T-helper 17 cell (primary cell): ENCODE data around the gene ABHD2. TPM values are rescaled to one million over a fixed set of nuclear protein-coding genes. Genes with fewer than 3 reads are reported as not detected.
"Not testable (repeated sequence)": the region's sequence is repeated elsewhere in the genome, so short reads cannot be mapped to it uniquely, and the experiment has no call there.

ENCODE experiments used
- ATAC-seq: fragments of 150-1000 bp; cut with Tn5 transposase; 2 replicates; pipeline ENCODE4 v1.10.0; 2021; ENCODE audit warnings: mild to moderate bottlenecking, moderate library complexity
- DNase-seq, 3 donors: peaks; one replicate each; pipeline versions ENCODE4 v3.0.0 to v3.0.0-alpha.2; 2020 to 2021
- H3K9me3 ChIP-seq: one replicate; pipeline ENCODE4 v1.7.0; 2013; ENCODE audit warnings: low read length, mild to moderate bottlenecking; ENCODE audit not compliant: control insufficient read depth, poor library complexity, severe bottlenecking
- H3K27ac Mint-ChIP-seq: one replicate; pipeline ENCODE4 v1.8.0; 2022; ENCODE audit warnings: mild to moderate bottlenecking, moderate library complexity, mixed read lengths
- H3K27me3 Mint-ChIP-seq: one replicate; pipeline ENCODE4 v1.8.0; 2022; ENCODE audit warnings: mixed read lengths
- H3K36me3 Mint-ChIP-seq: one replicate; pipeline ENCODE4 v1.8.0; 2022; ENCODE audit warnings: low read depth, mixed read lengths
- H3K4me1 Mint-ChIP-seq: one replicate; pipeline ENCODE4 v1.8.0; 2022; ENCODE audit warnings: mild to moderate bottlenecking, mixed read lengths
- H3K4me3 Mint-ChIP-seq: one replicate; pipeline ENCODE4 v1.8.0; 2022; ENCODE audit warnings: mild to moderate bottlenecking, moderate library complexity, mixed read lengths
- total RNA-seq, 4 donors: library from RNA in 2 of 4; stranded (reverse) in 2 of 4; gene quantifications; one replicate each; pipeline ENCODE4 v1.2.3 and lab custom pipeline; 2022 to 2026

ABHD2 gene
- total RNA-seq, 2 donors from 2014 or later: 55.6 to 58.2 TPM

DNA sequence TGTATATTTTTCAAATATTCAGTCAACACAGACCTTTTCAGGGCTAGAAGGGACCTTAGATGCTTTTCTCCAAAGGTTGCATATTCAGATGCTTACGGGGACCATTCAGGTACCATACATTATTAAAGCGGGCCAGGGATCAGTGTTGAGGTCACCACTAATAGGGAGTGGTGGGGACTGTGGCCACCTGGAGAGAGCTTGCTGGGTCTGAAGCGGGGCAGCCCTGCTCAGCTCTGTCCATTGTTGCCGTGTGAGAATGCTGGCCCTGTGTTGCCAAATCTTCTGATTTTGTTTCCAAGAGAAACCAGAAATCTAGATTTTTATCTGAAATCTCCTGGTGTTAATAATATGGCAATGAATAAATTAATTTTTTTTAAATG is 23.7 kb downstream of the ABHD2 start:
- H3K9me3 ChIP-seq: no peaks in the 10 kb centered on the region
- H3K4me3 Mint-ChIP-seq: no peak overlapping the region
- H3K27me3 Mint-ChIP-seq: no peaks in the 10 kb centered on the region
- peaks cover 24% of the 10 kb centered on the region for H3K4me1 Mint-ChIP-seq
- ATAC-seq (no peak), DNase-seq (no peak)
- H3K27ac Mint-ChIP-seq: peak overlapping the region; percentile 56
- H3K36me3 Mint-ChIP-seq: peaks cover 4% of the 10 kb centered on the region

DNA sequence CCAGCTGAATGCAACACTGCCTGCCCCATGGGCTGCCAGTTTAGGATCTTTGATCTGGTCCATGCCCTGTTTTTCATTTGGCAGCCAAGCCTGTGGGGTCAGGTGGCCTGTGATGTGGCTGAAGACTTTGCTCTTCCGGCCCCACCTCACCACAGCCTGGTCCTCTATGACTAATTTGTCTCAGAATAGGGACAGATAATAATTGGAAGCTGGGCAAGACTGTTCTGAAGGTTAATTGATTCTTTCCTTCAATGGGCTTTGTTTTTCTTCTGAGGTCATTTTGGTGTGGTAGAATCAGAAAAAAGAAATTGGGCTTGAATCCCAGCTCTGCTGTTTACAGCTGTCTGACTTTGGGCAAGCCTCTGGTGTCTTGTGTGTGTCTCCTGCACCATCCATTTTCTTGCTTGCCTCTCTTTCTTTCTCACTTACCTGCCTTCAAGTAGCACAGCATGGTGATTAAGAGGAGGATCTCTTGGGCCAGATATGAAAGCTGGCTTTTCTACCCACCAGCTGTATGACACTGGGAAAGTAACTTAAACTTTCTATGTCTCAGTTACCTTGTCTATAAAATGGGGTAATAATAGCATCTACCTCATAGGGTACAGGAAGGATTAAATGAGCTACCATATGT is 24.2 kb downstream of the ABHD2 start:
- no peak for ATAC-seq
- Mint-ChIP-seq H3K4me1 (peaks cover 21% of the 10 kb centered on the region), H3K4me3 (peak overlapping the region; percentile 15), H3K27me3 (no peaks in the 10 kb centered on the region), H3K36me3 (peaks cover 2% of the 10 kb centered on the region), H3K27ac (peak overlapping the region; percentile 56)
- H3K9me3 ChIP-seq: no peaks in the 10 kb centered on the region
- DNase-seq: no peak

DNA sequence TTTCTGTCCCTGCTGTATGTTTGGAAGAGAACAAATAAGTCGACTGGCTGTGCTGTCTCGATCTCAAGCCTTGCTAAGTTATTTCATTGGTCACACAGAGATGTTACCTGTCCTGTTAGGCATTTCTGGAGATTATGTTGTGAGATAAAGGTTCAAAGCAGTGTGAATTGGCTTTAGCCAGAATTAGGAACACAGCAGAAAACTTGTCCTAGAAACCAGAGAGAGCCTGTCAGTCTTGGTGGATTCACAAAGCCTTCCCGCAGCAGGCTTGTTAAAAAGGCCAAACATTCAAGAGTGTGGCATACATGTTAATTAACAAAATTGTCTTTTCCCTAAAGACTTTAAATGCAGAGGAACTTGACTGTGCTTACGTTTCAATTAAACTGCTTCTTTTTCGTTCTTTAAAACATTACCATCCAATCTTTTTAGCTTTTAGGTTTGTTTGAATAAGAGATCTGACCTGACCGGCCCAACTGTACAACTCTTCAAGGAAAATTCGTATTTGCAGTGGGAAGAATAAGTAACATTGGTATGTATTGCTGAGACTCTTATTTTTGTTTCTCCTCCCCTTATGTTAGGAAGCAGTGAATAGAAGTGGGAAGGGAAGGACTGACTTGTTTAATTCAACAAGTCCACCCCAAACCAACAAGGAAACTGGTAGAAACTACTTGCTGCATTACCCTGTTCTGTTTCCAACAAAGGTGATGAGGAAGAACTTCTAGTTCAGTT is 25.2 kb downstream of the ABHD2 start:
- Mint-ChIP-seq H3K4me3 (no peak overlapping the region), H3K27ac (peak overlapping the region; percentile 56), H3K27me3 (no peaks in the 10 kb centered on the region), H3K36me3 (peaks cover 4% of the 10 kb centered on the region), H3K4me1 (peaks cover 24% of the 10 kb centered on the region)
- ATAC-seq (no peak), DNase-seq (no peak)
- H3K9me3 ChIP-seq: no peaks in the 10 kb centered on the region

DNA sequence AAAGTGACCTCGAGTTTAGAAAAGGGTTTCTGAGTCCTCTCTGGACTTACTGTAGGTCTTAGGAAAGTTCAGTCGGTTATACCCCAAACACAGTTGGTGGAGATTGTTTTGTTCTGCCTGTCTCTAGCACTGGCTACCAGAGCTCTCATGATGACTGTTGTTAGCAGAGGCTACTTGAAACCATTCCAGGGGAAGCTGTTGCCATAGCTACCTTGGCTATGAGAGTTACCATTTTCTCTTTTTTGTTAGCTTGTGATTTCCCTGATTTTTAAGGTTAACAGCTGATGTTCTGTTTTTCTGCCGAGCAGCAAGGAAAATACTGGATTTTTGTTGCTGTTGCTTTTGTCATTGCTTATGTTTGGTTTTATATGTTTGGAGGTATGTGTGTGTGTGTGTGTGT is 26.7 kb downstream of the ABHD2 start:
- Mint-ChIP-seq H3K36me3 (peaks cover 4% of the 10 kb centered on the region), H3K4me1 (peaks cover 24% of the 10 kb centered on the region), H3K27ac (no peak overlapping the region), H3K27me3 (no peaks in the 10 kb centered on the region), H3K4me3 (no peak overlapping the region)
- ATAC-seq (no peak), DNase-seq (no peak)
- no peaks in the 10 kb centered on the region for H3K9me3 ChIP-seq

DNA sequence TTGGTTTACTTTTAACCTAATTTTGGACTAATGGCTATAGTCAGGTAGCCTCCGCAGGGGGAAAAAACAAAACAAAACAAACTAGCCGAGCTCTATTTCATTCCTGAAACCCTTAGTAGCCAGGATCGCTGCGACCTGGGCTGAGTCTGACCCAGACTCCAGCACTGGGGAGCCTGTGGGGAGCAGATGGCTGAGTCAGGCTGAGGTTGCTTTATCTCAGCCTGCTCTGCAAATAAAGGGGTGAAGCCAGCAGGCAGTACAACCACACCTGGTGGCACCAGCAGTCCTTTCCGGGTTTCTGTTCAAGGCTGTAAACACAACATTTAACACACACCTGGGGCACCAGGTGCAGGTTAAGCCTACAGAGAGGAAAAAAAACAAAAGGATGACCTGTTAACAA is 27.3 kb downstream of the ABHD2 start:
- ATAC-seq: no peak
- no peak overlapping the region for H3K27ac Mint-ChIP-seq

DNA sequence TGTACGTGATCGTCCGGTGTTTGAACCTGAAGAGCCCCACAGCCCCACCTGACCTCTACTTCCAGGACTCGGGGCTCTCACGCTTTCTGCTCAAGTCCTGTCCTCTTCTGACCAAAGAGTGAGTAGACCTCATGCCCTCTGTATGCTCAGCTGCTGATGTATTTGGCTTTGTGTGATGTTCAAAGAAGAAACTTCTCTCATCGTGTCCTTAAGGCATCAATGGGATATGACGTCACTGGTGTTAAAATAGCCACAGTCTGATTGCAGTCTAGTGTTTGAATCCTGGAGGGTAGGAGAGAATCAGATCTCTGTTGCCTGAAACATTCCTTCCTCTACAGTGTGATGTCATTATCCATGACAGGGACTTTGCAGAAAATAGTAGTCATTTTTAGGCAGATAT is 28.1 kb downstream of the ABHD2 start:
- Mint-ChIP-seq H3K4me3 (no peak overlapping the region), H3K27ac (no peak overlapping the region), H3K36me3 (peaks cover 4% of the 10 kb centered on the region), H3K4me1 (peaks cover 23% of the 10 kb centered on the region), H3K27me3 (no peaks in the 10 kb centered on the region)
- H3K9me3 ChIP-seq: no peaks in the 10 kb centered on the region
- ATAC-seq (no peak), DNase-seq (no peak)

More for the DNA sequence above, 27.3 kb downstream of the ABHD2 start:
- Mint-ChIP-seq H3K4me3 (no peak overlapping the region), H3K4me1 (peaks cover 22% of the 10 kb centered on the region), H3K36me3 (peaks cover 4% of the 10 kb centered on the region), H3K27me3 (no peaks in the 10 kb centered on the region)
- no peak for DNase-seq
- no peaks in the 10 kb centered on the region for H3K9me3 ChIP-seq

DNA sequence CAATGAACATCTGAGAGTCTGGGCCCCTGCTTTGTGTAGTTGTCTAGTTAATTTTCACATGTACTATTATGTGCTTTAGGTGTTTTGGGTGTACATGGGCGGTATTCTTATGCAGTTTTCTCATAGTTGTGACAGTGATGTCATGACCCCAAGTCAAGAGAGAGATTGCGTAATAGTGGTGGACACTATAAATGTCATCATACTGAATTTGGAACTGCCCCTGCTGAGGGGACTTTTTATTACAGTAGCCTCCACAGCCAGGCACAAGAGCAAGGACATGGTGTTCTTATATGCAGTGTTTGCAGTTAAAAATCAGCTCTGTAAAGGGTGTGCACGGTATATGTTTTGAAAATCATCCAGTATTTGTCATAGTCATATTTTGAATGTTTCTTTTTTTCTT is 29.5 kb downstream of the ABHD2 start:
- no peak for ATAC-seq
- DNase-seq: no peak

DNA sequence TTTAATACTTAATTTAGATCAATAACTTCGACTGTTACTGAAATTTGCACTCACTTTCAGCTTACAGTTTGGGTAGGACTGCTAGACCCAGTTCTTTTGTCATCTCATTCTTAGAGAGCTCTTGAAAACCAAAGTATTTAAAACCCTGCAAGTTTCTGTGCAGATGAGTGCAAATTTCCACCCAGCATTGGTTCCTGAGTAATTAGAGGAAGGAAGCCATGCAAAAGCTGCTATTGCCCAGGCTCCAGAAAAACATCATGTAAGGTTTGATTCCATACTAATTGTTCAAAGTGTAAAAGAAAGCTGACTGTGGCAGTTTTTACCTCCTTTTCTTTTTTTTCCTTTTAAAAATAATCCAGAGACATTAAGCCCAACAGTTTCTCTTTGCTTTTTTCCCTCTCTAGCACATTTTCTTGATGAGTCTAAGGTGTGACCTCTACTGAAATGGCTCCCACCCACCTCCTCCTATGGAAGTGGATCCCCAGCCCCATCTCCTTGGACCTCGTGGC is 30.3 kb downstream of the ABHD2 start:
- Mint-ChIP-seq H3K4me1 (peaks cover 13% of the 10 kb centered on the region), H3K27ac (no peak overlapping the region), H3K4me3 (no peak overlapping the region)

More for the DNA sequence above, 29.5 kb downstream of the ABHD2 start:
- Mint-ChIP-seq H3K27me3 (no peaks in the 10 kb centered on the region), H3K4me3 (no peak overlapping the region), H3K4me1 (peaks cover 17% of the 10 kb centered on the region), H3K27ac (peak overlapping the region; percentile 85), H3K36me3 (peaks cover 6% of the 10 kb centered on the region)
- no peaks in the 10 kb centered on the region for H3K9me3 ChIP-seq

DNA sequence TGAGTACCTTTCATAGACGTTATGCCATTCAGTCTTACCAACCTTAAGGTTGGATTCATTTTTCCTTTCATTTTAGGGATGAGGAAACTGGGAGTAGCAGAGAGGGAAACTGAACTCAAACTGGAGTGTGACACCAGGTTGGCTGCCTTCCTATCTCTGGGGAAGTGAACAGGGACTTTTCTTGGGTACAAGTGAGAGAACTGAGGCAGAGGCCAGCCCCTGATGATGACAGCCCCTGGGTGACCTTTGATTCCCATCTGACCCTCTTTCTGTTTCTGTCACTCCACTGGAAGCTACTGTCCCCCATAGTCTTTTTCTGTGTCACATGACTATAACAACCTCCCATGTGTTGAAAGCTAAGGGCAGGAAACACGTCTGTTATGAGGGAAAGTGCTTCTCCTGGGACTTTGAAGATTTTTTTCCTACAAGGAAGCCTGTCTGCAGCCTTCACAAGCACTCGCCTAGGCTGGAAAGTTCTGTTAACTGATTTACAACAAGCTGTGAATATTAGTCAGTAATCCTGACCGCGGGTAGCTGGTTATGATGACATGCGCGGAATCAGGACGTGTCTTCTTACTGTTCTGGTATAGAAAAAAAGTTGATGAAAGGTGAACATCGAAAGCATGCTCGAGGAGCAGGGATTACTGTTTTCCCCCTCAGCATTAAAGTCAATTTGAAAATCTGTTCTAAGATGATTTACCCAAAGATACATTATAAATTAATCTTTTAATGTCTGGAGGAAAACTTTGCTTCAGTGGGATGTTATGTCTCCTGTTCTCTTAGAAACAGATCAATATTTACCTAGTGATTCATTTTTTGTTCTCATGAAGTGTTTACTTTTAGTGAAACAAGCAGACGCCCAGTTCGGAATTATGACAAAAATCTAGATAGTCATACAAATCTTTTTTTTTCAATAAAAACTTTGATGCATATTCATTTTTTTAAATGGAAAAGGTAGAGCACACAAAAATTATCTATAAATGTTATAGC is 31.5 kb downstream of the ABHD2 start:
- Mint-ChIP-seq H3K4me1 (peaks cover 9% of the 10 kb centered on the region), H3K27me3 (no peaks in the 10 kb centered on the region), H3K36me3 (peaks cover 6% of the 10 kb centered on the region), H3K27ac (peak overlapping the region; percentile 9), H3K4me3 (no peak overlapping the region)
- ATAC-seq (no peak), DNase-seq (no peak)
- H3K9me3 ChIP-seq: no peaks in the 10 kb centered on the region

More for the DNA sequence above, 30.3 kb downstream of the ABHD2 start:
- Mint-ChIP-seq H3K36me3 (peaks cover 6% of the 10 kb centered on the region), H3K27me3 (no peaks in the 10 kb centered on the region)
- DNase-seq (no peak), ATAC-seq (no peak)
- no peaks in the 10 kb centered on the region for H3K9me3 ChIP-seq

DNA sequence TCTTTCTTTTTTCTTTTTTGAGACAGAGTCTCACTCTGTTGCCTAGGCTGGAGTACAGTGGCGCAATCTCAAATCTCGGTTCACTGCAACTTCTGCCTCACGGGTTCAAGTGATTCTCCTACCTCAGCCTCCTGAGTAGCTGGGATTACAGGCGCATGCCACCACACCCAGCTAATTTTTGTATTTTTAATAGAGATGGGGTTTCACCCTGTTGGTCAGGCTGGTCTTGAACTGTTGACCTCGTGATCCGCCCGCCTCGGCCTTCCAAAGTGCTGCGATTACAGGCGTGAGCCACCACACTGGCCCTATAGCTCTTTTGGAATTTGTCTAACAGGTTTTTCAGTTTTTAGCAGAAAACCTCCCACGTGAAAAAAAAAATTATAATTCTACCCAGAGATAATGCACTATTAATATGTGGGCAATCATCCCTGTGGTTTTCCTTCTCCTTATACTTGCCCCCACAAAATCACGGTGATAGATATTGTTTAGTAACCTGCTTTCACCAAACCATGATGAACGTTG is 32.3 kb downstream of the ABHD2 start:
- not testable (repeated sequence) for H3K9me3 ChIP-seq, DNase-seq, ATAC-seq, H3K4me3 Mint-ChIP-seq, H3K36me3 Mint-ChIP-seq, H3K4me1 Mint-ChIP-seq, H3K27me3 Mint-ChIP-seq
- peak overlapping the region; percentile 9 for H3K27ac Mint-ChIP-seq

DNA sequence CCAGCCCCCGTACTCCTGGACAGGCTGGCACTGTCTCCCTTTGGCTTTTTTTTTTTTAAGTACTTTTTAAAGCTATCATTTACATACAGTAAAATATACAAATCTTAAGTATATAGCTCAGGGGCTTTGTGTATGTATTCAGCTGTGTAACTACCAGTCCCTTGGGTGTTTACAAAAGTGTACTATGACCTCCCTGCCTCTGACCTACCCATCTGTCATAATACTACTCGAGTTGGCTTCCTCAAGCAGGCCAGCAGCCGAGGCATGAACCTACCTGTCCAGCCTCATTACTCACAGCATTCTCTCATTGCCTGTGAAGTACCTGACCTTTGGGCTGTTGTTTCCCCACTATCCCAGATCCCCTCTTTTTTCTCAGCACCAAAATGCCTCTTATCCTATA is 33.2 kb downstream of the ABHD2 start:
- H3K27ac Mint-ChIP-seq: peak overlapping the region; percentile 61
- peaks cover 9% of the 10 kb centered on the region for H3K4me1 Mint-ChIP-seq
- no peaks in the 10 kb centered on the region for H3K27me3 Mint-ChIP-seq
- no peak for ATAC-seq
- peaks cover 5% of the 10 kb centered on the region for H3K36me3 Mint-ChIP-seq
- DNase-seq: no peak
- no peaks in the 10 kb centered on the region for H3K9me3 ChIP-seq
- H3K4me3 Mint-ChIP-seq: no peak overlapping the region

DNA sequence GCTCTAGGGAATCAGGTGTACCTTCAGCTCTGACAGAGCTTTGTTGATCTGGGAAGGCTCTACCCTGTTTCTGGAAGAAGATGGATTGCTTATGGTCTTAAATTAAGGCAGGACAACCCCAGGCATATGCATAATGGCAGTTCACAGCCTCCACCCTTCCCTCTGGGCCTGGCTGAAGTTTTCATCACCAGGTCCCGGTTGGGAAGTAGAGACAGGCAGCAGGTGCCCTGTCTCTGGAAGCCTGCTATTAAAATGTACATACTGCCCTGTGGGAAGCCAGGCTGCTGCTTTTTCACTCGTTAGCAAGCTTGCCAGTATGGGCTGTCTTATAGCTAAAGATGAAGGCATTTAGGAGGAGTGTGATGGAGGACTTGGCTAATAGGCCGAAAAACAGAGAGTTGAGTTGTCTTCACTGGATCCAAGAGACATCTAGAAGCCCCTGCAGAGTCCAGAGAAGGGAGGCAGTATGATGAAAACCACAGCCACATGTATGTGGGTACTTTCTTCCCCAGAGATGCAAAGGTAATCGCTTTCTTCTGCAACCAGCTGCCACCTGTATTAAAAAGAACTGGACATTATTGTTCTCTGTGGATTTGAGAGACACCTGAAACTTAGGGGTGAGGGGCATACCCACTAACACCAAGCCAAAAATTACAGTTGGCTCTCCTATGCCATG is 34.4 kb downstream of the ABHD2 start:
- peak overlapping the region; percentile 61 for H3K27ac Mint-ChIP-seq
- H3K4me3 Mint-ChIP-seq: no peak overlapping the region
- no peaks in the 10 kb centered on the region for H3K9me3 ChIP-seq
- no peak for DNase-seq
- ATAC-seq: no peak
- peaks cover 3% of the 10 kb centered on the region for H3K36me3 Mint-ChIP-seq
- peaks cover 5% of the 10 kb centered on the region for H3K4me1 Mint-ChIP-seq
- H3K27me3 Mint-ChIP-seq: no peaks in the 10 kb centered on the region
